ENCODE data around the gene CMTM6. TPM values are rescaled to one million over a fixed set of nuclear protein-coding genes. Genes with fewer than 3 reads are reported as not detected.

Gene CMTM6
- total and polyA plus RNA-seq, 2 of the 13 experiments (the other 11 are each of a cell fraction or from before 2014, with no cell fraction given): 25.6 to 55.7 TPM

- no peak overlapping the region for H3K4me2 ChIP-seq (ENCODE audit: low read depth, low read length)
- BruUV-seq (replicated peaks): no TSS peak
- H3K9ac ChIP-seq (ENCODE audit: insufficient read depth, low read depth, low read length): no peak overlapping the region
- no peaks in the 10 kb centered on the region for H3K36me3 ChIP-seq (replicated peaks in 1 of 2; ENCODE audit: control insufficient read depth in 1 of 2, insufficient read depth in 2 of 2, low read length in 2 of 2)
- no peaks in the 10 kb centered on the region for H3K9me3 ChIP-seq (ENCODE audit: low read length)
- H3K27me3 ChIP-seq (ENCODE audit: control insufficient read depth in 1 of 2, insufficient read depth in 2 of 2, low read length in 2 of 2): no peaks in the 10 kb centered on the region; a peak in 1 of 5 replicates
- no peak overlapping the region for H3K27ac ChIP-seq (ENCODE audit: extremely low read length, insufficient read depth, low read length)
- DNase-seq (ENCODE audit: low spot score) (no peak), ATAC-seq (no peak), FAIRE-seq (no peak)
- no peak overlapping the region for H2AFZ ChIP-seq (ENCODE audit: low read length)
- TF ChIP-seq ELK4 (CRISPR knock-in tag; IDR thresholded peaks at IDR 0.05; ENCODE audit: borderline replicate concordance) (no peak), ZNF335 (CRISPR knock-in tag; IDR thresholded peaks at IDR 0.05) (no peak), ZNF276 (CRISPR knock-in tag; IDR thresholded peaks at IDR 0.05; ENCODE audit: low read depth) (no peak), ZNF329 (CRISPR knock-in tag; IDR thresholded peaks at IDR 0.05; ENCODE audit: low read depth) (no peak), ZNF543 (CRISPR knock-in tag; IDR thresholded peaks at IDR 0.05) (no peak), SNAI1 (CRISPR knock-in tag; IDR thresholded peaks at IDR 0.05; ENCODE audit: borderline replicate concordance) (no peak), ARHGAP35 (CRISPR knock-in tag; IDR thresholded peaks at IDR 0.05; ENCODE audit: borderline replicate concordance) (no peak), SNRNP70 (IDR thresholded peaks at IDR 0.05; ENCODE audit: low read depth, low read length) (no peak), CHD4 (IDR thresholded peaks at IDR 0.05; ENCODE audit: borderline replicate concordance, low read length) (no peak), MED1 (CRISPR knock-in tag; IDR thresholded peaks at IDR 0.05) (no peak), TRAFD1 (CRISPR knock-in tag; IDR thresholded peaks at IDR 0.05; ENCODE audit: borderline replicate concordance) (no peak), CREBL2 (CRISPR knock-in tag; IDR thresholded peaks at IDR 0.05; ENCODE audit: borderline replicate concordance) (no peak)
- CTCF ChIA-PET (ENCODE audit: low intra/inter-chr PET ratio, low total read pairs): no interaction called here
- POLR2A ChIA-PET: no interaction called here
- 98% methylated on average over 3 of the region's 3 CpGs for WGBS (ENCODE audit: low lambda C conversion rate)
- no peaks in the 10 kb centered on the region for H4K20me1 ChIP-seq (ENCODE audit: insufficient read depth, low read length)
- H3K79me2 ChIP-seq (ENCODE audit: insufficient read depth, low read length): peaks cover 46% of the 10 kb centered on the region
- intact Hi-C loops (cut with micrococcal nuclease; ENCODE audit: unreplicated experiment) (no loop called here), in situ Hi-C loops (cut with HindIII; ENCODE audit: extremely low pct_ligation_motif_present, low pct_unique_long_range_greater_than_20kb) (no loop called here)
- no peak overlapping the region for H3K4me3 ChIP-seq (replicated peaks in 1 of 3; ENCODE audit: insufficient read depth in 1 of 3, low read depth in 2 of 3, low read length in 3 of 3)
- peaks cover 42% of the 10 kb centered on the region for H3K4me1 ChIP-seq (ENCODE audit: insufficient read depth, low read length)
Measured at GRCh38 chr3:32498252-32498651, 4.4 kb downstream of the CMTM6 start.
